Esophagus squamous epithelium (tissue), 4 donors: ENCODE data around the gene HOXA9.

Experiments
- CTCF ChIP-seq, 6 experiments: fragments of 450-650 bp in 4 of 6; fragments of 200-600 bp in 2 of 6; sonication (generic) in 2 of 6; IDR thresholded peaks; one replicate each; pipeline ENCODE4 v1.5.1; 2016 to 2019; ENCODE audit warnings: antibody characterized with exemption in 6 of 6, mild to moderate bottlenecking in 4 of 6, moderate library complexity in 4 of 6
- POLR2A ChIP-seq, 4 donors: fragments of 450-650 bp; IDR thresholded peaks; one replicate each; pipeline ENCODE4 v1.6.1; 2017; ENCODE audit warnings: antibody characterized with exemption in 4 of 4, mild to moderate bottlenecking in 4 of 4, moderate library complexity in 3 of 4

GRCh38 chr7:27123477-27124053 lies 41.8 kb downstream of the HOXA9 start:
- TF ChIP-seq CTCF (IDR thresholded peaks at IDR 0.05) = no peak
- no peak for TF ChIP-seq POLR2A (IDR thresholded peaks at IDR 0.05)
